Peyer's patch (tissue), 4 donors: ENCODE results near the gene GRIP1.

Experiments
- POLR2A ChIP-seq, 2 donors: fragments of 450-650 bp; IDR thresholded peaks; one replicate each; pipeline ENCODE4 v1.5.1; 2017; ENCODE audit warnings: antibody characterized with exemption in 2 of 2, mild to moderate bottlenecking in 2 of 2, moderate library complexity in 2 of 2
- TF ChIP-seq, protein P1 (sequence below), 6 experiments: fragments of 450-650 bp in 4 of 6; fragments of 200-600 bp in 2 of 6; sonication (generic) in 1 of 6; IDR thresholded peaks; one replicate each; pipeline ENCODE4 v1.5.1; 2017 to 2019; ENCODE audit warnings: antibody characterized with exemption in 6 of 6, mild to moderate bottlenecking in 3 of 6, moderate library complexity in 1 of 6

DNA sequence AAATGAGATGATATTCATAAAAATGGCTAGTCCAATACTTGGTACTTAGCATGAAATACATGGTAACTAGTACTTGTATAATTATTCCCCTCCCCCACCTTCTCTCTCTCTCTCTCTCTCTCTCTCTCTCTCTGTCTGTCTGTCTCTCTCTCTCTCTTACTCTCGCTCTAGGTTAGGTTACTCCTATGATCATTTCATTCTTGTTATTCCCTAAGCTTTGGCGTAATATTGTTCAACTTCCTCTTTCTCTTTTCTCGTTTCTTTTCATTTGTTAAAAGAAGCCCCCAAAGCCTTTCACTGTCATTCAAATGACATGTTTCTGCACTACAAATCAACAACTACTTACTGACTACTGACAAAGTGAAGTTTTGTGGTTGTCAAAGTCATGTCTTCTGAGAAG, 89.8 kb downstream of the GRIP1 start:
- TF ChIP-seq, protein P1, sequence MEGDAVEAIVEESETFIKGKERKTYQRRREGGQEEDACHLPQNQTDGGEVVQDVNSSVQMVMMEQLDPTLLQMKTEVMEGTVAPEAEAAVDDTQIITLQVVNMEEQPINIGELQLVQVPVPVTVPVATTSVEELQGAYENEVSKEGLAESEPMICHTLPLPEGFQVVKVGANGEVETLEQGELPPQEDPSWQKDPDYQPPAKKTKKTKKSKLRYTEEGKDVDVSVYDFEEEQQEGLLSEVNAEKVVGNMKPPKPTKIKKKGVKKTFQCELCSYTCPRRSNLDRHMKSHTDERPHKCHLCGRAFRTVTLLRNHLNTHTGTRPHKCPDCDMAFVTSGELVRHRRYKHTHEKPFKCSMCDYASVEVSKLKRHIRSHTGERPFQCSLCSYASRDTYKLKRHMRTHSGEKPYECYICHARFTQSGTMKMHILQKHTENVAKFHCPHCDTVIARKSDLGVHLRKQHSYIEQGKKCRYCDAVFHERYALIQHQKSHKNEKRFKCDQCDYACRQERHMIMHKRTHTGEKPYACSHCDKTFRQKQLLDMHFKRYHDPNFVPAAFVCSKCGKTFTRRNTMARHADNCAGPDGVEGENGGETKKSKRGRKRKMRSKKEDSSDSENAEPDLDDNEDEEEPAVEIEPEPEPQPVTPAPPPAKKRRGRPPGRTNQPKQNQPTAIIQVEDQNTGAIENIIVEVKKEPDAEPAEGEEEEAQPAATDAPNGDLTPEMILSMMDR (IDR thresholded peaks at IDR 0.05): no peak
- TF ChIP-seq POLR2A (IDR thresholded peaks at IDR 0.05): no peak
